Suppressor macrophage (primary cell): ENCODE results near the gene DOCK11.

Experiments used
- DNase-seq, 4 experiments: peaks; one replicate each; pipeline ENCODE4 v3.0.0-alpha.2; 2020 to 2022

The DOCK11 gene

DNA sequence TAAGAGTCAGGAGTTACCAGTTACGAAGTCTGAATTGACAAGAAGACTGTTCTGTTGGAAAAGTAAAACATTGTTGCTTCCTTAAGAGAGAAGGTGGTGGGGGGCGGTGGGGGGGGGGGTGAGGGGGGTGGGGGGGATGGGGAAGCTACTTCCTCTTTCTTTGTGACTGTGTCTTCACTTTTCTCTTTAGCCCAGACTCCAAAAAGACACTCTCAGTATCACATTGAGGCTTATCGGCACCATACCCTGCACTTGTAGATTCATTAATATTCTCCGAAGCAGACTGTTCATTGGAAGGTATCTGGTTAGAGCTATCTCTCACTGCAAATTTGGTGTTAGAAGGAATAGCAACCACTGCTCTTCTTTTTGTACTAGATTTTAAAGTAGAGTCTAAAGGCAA is 137.2 kb downstream of the DOCK11 start:
- DNase-seq, result peak in 3 of 4 experiments; percentile 7 to 17 (median 9)

DNA sequence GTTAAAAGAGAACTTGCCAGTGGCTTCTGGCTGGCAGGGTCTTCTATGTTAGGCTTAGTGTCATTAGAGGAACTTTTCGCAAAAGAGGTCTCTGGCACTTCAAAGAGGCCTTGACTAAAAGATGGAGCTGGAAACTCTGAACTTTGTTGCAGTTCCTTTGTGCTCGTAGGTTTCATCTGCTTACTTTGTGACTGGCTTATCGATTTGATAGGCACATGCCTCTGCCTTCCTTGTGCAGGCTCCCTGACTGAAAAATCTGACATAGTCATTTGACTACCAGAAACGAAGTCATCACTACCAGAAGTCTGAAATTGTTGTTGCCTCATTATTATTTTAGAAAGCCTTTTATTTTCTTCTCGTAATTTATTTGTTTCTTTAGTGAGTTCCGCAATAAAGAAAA is 137.9 kb downstream of the DOCK11 start:
- no peak for DNase-seq

DNA sequence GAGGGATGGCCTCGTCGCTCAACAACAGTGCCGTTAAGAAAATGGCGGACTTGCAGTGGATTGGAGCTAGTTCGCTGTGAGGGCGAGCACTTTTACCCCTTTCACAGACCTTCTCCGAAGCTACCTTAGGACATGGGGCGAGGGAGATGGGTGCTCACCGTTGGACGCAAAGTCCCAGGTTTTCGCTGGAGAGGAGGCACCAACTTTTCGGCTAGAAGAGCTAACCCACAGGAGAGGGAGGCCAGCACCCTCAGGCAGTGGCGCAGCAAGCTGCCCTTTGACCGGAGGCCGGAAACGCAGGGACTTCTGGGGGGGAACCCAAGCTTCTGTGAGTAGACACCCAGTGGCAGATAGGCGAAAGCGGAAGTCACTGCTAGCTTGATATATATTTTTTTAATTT is 138.7 kb downstream of the DOCK11 start:
- no peak for DNase-seq

DNA sequence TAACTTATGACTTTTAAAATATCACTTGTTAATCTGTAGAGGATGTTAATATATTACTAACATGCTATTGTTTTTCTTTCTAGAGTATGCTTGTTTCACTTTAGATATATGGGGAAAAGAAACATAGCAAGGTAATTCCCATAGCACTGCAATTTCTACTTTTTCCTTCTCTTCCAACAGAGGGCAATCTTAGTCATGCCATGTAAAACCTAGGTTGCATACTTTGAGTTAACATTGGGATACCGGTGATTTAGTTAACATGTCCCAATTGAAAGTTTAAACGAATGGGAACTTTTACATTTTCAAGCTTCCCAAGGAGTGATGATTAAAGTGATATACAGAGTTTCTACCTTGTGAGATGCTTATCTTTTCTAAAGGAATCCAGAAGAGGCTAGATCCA is 142.4 kb downstream of the DOCK11 start:
- no peak for DNase-seq

DNA sequence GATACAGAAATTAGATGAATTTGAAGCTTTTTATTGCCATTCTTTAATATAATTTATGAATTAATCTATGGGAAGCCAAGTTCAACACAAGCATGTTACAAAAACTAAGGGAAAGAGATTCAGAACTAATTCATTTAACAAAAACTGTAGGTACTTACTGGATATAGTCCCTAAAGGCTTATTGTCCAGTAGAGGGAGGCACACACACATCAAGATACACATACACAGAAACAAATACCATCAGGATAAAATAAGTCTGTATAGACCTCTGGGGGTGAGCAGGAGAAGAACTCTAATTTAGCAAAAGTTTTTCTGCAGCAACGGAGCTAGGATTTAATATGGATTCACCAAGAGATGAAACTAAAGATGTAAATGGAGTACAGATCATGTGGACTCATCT is 148.8 kb downstream of the DOCK11 start:
- DNase-seq, result peak in 2 of 4 experiments; percentile 7 to 13

DNA sequence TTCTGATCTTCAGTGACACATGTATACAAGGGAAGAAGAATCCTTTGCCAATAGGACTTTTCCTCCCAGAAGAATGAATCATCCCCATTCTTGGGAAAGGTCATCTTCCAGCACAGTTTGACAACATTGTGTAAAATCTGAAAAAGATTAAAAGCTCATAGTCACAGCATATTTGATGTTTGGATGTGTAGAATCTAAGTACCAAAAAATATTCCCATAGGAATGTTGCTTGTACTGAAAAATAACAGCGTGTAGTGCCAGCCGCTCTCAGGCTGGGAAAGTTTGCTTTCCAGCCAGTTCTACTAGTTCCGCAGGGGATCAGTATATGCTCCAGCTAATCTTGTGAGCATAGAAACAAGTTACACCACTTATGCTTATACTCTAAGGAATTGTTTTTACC is 157.1 kb downstream of the DOCK11 start:
- DNase-seq, result no peak

DNA sequence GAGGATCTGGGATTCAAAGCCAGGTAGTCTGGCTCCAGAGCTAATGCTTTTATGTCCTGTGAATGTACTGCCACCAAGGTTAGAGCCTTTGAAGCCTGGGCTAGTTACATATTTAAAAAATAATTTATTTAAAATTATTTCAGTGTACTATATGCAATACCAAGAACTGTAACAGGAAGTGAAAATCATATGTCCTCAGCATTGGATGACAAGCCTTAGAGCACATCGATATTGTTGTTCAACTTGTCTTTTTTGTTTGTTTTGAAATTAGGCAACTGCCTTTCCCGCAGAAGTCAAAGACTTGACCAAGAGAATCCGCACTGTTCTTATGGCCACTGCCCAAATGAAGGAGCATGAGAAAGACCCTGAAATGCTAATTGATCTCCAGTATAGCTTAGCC is 158.7 kb downstream of the DOCK11 start:
- DNase-seq, result peak in 3 of 4 experiments; percentile 15 to 48 (median 37)

DNA sequence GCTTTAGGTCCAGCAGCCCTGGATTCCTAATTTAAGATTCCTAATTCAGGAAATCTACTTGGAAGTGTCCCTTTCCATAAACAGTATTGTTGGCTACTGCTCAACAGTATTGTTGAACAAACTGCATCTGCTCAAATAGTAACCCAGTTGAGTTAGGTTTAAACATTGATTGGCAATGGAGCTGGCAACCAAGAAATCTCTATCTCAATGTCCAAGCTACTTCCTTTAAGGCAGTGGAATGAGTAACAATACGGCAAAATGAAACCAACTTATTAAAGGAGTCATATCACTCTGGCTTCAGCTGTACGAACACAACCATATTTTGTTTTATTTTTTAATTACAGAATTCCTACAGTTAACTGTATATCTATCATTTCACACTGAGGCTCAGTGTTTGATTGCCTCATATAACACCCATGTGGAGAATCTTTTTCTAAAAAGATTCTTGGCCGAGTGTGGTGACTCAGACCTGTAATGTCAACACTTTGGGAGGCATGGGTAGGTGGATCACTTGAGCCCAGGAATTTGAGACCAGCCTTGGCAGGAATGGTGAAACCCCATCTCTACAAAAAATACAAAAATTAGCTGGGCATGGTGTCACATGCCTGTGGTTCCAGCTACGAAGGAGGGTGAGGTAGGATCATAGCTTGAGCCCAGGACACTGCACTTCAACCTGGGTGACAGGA is 160.1 kb downstream of the DOCK11 start:
- peak in 3 of 4 experiments; percentile 3 to 13 (median 8) for DNase-seq

DNA sequence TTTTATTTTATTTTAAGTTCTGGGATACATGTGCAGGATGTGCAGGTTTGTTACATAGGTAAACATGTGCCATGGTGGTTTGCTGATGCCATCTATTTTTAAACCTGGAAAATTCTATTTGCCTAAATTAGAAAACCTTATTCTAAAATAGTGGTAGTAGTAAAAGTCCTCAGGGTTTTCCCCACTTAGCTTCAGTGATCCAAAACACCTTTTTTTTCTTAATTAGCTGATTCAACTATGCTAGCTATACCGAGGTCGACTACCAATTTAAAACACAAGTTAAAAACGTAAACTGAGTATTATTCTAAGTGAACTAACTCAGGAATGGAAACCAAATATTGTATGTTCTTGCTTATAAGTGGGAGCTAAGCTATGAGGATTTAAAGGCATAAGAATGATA is 161.8 kb downstream of the DOCK11 start:
- DNase-seq, result no peak

DNA sequence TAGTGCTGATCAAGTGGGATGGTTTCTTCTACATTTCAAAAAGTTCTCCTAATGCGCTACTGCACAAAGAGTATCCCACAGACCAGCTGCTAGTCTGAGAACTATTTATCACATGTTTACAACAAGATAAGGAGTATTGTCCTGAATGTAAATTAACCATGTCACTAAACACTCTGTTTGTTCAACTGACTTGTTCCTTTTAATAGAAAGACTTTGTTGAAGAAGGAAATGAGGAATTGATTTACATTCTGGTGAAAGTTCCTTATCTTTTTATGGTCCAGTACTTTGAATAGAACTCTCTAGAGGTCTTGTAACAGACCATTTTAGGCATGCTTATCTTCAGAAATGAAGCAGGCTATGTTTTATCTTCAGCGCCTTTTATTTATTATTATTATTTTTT is 164.5 kb downstream of the DOCK11 start:
- no peak for DNase-seq

DNA sequence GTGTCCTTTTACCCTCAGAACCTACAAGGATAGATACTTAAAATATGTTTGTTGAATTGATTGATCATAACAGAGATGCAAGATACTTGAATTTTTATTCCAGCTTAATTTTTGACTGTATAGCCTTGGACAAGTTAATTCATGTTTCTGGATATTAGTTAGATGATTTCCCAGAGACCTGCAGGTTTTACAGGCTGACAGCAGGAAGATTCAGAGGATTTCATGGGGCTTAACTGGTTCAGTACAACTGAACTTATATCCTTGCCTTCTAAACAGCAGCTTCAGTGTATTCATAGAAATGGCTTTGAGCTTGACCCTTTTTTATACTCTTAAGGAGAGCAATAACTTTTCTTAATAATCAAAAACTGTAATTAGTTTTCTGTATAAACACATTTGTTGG is 169.6 kb downstream of the DOCK11 start:
- DNase-seq, result no peak

DNA sequence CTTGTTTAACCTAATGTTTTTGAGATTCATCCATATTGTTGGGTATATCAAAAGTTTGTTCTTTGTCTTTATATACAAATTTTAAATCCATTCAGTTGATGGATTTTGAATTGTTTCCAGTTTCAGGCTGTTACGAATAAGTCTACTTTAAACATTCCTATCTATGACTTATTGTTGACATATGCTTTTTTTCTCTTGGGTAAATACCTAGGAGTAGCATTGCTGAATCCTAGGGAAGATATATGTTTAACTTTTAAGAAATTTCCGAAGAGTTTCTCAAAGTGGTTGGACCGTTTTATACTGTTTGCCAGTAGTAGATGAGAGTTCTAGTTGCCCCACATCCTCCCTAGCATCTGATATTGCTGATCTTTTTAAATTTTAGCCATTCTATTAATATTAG is 170.9 kb downstream of the DOCK11 start:
- DNase-seq, result no peak

DNA sequence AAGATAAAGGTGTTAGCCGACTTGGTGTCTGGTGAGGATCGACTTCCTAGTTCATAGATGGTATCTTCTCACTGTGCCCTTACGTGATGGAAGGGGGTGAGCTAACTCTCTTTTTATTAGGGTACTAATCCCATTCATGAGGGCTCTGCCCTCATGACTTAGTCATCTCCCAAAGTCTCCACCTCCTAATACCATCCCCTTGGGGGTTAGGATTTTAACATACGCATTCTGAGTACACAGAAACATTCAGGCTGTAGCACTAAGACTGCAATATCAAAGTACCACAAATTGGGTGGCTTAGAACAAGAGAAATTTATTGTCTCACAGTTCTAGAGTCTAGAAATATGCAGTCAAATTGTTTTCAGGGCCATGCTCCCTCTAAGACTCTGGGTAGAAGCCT is 173.8 kb downstream of the DOCK11 start:
- no peak for DNase-seq

DNA sequence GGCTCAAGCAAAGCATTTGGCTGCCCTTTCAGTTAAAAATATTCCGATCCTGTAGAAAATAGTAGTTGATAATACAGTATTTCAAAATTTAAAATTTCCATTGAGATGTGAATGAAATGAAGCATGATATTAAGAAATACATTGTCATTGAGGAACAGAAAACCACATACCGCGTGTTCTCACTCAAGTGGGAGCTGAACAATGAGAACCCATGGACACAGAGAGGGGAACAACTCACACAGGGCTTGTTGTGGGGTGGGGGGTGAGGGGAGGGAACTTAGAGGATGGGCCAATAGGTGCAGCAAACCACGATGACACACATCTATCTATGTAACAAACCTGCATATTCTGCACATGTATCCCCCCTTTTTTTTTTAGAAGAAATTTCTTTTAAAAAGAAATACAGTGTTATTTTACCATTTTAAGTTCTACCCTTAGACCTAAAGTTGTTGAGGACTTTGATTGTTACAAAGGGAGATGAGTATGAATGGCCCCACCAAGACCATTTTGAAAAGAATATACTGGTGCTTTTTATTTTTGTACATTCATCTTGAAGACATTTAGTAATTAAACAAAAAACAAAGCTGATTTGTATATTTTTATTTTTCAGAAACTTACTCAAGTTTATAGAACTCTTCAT is 179.8 kb downstream of the DOCK11 start:
- DNase-seq, result peak; percentile 32 to 59 (median 50)

DNA sequence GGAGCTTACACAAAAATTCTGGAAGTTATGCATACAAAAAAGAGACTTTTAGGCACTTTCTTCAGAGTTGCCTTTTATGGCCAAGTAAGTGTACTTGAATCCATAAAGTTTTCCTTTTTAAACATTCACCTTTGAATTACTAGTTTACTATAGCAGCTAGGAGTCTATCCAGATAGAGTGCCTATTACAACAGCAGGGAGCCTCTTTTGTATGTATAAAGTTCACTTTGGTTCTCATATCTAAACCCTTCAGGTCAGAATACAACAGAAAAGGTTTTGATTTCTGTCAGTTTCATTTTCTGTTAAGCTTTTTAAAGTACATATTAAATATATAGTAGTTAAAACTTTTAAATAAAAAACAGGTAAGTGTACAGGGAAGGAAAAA is 180.3 kb downstream of the DOCK11 start:
- DNase-seq, result no peak

DNA sequence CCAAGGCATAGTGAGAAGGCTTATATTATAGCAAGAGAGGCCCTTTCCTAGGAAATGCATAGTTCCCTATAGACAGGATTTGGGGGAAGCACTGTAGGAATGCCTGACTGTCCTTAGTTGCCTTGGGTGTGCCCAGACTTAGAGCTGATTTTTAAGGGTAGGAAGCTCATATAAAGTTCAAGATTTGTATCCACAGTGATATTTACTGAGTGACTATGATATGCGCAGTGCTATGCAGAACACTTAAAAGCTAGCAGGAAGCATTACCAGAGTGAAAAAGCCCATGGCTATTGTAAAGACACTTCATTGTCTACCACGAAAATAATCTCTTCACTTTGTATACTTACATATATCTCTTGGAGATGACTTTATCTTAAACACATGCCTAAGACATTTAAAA is 181.7 kb downstream of the DOCK11 start:
- no peak for DNase-seq

DNA sequence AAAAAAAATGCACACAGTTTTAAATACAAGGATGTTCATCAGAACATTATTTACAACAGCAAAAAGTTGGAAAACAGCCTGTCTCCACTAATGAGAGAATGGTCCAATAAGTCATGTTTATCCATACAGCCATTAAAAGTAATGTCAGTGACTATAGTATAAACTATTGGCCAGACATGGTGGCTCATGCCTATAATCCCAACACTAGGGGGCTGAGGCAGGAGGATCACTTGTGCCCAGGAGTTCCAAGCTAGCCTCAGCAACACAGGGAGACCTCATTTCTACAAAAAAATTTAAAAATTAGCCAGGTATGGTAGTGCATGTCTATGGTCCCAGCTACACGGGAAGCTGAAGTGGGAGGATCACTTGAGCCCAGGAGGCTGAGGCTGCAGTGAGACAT is 183.7 kb downstream of the DOCK11 start:
- DNase-seq, result peak in 2 of 4 experiments; percentile 4 to 6

DNA sequence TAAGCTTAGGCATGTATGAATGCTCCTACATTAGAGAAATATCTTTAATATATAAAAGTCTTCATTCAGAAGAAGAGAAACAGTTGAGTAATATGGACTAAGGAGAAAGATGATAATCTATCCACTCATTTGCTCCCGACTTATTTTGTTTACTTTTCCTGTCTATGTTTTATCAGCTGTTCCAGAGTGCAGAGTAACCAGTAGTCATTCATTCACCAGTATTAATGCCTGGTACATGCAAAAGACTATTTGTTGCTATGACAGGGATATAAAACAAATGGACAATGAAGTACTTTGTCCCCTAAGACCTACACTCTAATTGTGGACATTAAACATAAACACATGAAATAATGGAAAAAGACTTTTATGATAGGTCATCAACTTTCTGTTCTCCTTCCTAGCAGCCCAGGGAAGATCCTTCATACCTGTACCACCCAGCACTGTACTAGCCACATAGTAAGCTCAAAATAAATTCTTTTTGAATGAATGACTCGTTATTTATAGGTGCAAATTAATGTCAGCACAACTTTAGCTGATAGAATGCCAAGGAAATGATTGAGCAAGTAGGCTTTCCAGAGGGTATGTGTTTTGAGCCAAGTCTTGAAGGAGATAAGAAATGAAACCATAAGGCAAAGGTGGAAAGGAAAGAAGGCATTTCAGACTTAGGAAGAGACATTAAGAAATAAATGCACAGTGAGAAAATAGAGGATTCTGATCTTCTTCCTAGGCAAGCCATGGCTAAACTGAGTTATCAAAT is 186.8 kb downstream of the DOCK11 start:
- DNase-seq, result no peak

DNA sequence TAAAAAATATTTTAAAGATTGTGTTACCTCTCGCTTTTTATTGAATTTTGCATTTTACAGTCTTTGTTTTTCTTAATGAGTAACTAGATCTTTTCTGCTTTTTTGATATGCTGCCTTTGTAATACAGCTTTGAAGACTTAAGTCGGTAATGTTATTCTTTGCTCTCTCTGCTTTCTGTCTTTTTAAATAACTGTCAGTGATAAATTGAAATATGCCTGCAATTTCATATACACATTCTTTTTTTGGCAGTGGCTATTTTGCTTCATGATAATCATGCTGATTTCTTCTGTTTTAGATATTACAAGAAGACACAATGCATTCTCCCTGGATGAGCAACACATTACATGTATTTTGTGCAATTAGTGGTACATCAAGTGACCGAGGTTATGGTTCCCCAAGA is 189.8 kb downstream of the DOCK11 start:
- no peak for DNase-seq

DNA sequence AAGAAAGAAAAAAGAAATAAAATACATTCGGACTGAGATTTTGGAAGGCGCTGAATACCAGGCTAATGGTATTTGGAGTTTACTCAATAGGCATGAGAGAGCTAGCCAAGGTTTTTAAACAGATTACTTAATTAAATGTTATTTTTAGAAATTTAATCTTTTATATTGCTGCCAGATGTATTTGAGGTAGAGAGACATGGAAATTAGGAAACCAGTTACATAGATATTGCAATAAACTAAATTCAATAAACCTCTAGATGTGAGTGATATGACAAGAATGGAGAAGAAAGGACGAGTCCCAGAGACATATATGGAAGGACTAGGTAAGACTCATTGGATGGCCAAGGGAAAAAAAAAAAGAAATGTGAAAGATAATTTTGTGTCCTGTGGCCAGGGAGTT is 193.3 kb downstream of the DOCK11 start:
- DNase-seq, result no peak

DNA sequence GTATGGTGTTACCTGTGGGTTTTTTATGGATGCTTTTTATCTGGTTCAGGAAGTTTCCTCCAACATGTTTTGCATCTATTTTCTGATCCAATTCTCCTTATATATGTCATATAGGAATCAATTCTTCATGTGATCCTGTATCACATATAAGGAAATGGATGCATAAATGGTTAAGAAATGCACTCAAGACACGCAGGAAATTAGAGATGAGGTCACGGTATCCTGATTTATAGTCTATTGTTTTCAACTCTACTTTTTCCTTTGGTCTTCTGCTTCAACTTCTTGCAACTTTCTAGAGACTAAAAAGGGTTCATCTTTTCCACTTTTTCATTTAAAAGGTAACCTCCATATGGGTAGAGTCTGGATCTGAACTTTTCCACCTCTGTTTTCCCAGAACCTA is 198.2 kb downstream of the DOCK11 start:
- no peak for DNase-seq

DNA sequence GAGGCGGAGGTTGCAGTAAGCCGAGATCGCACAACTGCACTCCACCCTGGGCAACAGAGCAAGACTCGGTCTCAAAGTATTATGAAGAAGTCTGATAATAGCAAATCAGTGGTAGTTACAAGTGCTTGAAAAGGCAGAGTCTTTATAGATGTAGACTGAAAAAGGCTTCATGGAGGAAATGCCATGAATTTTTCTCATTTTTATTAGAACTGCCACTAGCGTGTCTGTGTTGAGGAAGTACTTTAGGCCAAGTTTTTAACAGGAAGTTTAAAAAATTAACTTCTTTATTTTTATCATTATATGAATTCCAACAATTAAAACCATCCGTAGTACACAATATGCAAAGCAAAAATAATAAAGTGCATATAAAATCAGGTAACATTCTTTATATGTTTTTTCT is 199.0 kb downstream of the DOCK11 start:
- DNase-seq, result peak in 2 of 4 experiments; percentile 47 to 57

DNA sequence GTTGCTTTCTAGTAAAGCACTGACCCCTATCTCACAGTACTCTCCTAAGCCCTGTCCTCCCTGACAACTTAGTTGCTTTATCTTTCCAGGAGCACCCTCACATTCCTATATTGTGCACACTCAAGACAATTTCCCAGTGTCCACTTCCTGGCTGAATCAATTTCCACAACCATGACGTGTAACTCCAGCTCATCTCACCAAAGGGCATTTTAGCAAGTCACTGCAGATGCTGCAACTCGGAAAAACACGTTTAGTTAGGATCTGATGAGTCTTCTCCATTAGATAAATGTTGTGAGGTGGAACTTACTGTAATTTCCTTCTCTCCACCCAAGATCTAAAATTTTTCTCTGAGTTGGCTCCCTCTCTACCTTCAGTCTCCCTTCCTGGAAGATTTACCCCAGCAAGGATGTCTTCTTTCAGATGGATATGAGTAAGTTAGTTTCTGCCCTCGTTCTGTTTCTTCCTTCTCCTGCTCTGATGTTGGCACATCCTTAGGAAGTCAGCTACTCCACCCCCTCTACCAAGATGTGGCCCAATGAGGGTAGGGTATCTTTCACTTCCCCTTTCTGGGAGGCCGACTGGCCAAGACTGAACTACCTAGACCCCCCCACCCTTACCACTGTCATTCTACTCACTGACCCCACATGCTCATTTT is 203.0 kb downstream of the DOCK11 start:
- DNase-seq, result peak; percentile 39 to 78 (median 66)
